Cardiac septum (tissue), 1 donor: Measurements from ENCODE around the gene MRPL50. TPM values are rescaled to one million over a fixed set of nuclear protein-coding genes. Genes with fewer than 3 reads are reported as not detected.

ENCODE experiments used
- DNase-seq: peaks from one replicate; pipeline ENCODE4 v3.0.0-alpha.2; 2020; ENCODE audit warnings: low spot score
- intact Hi-C: fragments of 100-400 bp; cut with DNase I; formaldehyde crosslinking; loops from one replicate; pipeline ENCODE4 v1.14.0; 2022
- long read RNA-seq: library from polyadenylated mRNA; unstranded; transcript quantifications from one replicate; pipeline ENCODE4 v2.0.0, GENCODE V29; 2021
- total RNA-seq: library from RNA; stranded (reverse); fragmentation: NEBNext Ultra II Directional; extraction: Animal tissue kit (Norgen Biotek cat#: 25700); gene quantifications from one replicate; pipeline ENCODE4 v1.2.1, GENCODE V29; 2021
- donor health status: DM: no; HTN: no; CAD: no.

The MRPL50 gene
- 14.1 TPM for total RNA-seq
- long read RNA-seq, transcript MRPL50-201 (2 exons, 3,332 nt) = major isoform, 46 of 49 reads
- long read RNA-seq, partial matches to known transcripts = 2 of 49 reads
- long read RNA-seq, other reads (novel, unspliced or antisense) = 1 of 49 reads

DNA sequence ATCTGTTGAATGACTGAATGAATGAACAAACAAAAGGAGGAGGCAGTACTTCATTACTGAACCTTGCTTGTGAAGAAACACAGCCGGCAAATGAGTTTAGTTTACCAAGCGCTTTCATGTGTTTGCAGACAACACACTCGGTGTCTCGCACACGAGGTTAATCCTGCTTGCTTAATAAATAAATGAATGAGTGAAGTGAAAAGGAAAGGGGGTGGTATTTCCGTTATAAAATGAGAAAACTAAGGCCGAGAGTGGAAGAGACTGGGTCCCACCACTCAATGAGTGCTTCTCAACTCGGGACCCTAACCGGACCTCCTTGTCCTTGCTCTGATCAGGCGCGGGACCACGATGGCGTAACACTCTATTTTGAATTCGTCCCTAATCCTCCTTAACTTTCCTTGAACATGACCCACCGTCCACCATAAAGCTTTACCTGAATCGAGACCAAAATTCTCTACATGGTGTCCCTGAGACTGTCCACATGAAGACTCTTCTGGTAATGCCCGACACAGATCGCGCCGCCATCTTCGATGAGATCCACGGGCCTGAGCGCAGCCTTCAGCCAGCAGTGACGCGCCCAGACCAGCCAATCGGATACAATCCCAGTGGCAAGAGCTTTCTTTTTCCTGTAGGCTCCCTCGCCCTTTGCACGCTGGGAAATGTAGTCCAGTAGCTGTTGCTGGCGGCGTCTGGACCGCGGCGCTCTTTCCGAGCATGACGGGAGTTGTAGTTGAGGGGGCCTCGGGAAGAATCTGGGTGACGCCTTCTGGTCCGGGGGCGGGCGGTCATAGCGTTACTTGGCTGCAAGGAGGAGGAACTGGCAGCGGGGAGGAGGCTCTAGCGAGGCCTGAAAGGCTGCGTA, at the start of gene MRPL50, which contains the start of gene ZNF189:
TSS of gene MRPL50 (minus strand) at position 551 of the 862 bp plus-strand sequence. CDS start at position 525, 26 bp downstream.
TSS of gene ZNF189 (plus strand) at position 784 of the 862 bp plus-strand sequence. CDS start 306 bp downstream, outside the sequence.
- intact Hi-C loops = loop anchor here (5.0 kb wide), 1 partner anchor 134 kb away; the partner anchor contains the start of gene RNF20

DNA sequence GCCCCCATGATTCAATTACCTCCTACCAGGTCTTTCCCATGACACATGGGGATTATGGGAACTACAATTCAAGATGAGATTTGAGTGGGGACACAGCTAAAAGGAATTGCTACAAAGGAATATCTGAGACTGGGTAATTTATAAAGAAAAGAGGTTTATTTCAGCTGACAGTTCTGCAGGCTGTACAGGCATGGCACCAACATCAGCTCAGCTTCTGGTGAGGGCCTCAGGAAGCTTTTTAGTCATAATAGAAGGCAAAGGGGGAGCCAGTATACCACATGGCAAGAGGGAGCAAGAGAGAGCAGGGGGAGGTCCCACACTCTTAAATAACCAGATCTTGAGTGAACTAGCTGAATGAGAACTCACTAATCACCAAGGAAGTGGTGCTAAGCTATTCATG, 48.3 kb upstream of the MRPL50 start:
- intact Hi-C loops = no loop called here
- no peak for DNase-seq

More for the DNA sequence above, at the start of gene MRPL50, which contains the start of gene ZNF189:
- peak; percentile 99 for DNase-seq

DNA sequence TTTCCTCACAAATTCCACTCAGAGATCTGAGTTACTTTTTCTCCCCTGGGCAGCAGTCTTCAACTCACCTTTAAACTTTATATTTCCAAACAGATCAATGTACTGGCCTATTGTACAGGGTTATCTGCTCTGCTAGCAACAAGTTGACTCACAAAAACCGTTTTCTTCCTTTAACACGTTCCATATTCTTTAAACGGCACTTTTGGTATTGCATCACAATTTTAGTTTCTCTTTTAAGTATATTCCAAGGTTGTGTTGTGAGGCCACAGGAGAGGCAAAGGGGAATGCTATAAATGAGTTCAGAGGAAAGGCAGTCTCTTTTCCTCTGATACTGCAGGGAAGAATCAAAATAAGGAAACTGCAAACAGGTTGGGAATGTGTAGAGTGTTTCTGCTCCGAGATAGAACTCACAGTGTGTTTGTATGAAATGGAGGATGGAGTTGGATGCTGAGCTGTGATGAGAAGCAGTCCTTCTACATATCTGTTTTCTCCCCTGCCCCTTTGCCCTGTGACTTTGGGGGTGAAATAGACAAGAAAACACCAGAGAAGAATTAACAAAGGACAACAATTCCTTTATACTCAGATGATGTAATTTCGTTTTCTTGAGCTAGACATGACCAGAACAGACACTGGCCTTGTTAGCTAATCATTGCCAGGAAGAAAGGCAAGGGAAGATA, 47.1 kb upstream of the MRPL50 start:
- DNase-seq = no peak
- intact Hi-C loops = no loop called here

DNA sequence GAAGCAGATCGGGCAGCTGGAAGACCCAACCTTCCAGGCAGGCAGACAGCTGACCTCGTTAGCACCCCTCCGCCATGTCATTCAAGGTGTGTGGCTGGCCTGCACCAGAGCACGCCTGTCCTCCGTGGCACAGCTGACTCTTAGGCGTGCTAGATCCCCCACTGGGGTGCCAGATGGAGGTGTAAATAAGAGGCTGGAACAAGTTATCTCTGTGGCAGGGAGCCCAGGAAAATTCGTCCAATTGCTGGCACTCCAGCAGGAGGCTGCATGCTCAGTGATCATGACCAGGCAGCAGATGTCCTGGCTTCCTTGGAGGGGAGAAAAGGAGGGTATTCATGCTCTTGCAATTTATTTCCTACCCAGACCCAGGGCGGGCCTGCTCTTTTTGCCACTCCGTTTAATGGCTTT, 45.0 kb upstream of the MRPL50 start:
- intact Hi-C loops = no loop called here
- DNase-seq = peak; percentile 77

DNA sequence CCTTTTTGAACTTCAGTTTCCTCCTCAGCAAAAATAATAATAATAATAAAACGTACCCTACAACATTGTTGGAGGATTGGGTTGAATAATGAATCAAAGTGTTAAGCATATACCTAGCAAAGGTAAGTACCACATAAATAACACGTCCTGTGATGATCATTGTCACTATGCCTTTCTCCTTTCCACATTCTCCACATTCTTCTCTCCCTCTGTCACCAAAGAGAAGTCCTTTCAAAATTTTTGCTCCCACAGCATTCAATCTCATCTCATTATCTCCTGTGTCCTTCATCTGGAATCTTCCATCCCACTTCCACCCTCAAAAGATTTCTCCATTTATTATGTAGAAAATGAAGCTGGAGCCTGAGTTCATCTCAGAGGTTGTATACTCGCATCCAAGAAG, 44.3 kb upstream of the MRPL50 start:
- intact Hi-C loops = no loop called here
- DNase-seq = no peak

DNA sequence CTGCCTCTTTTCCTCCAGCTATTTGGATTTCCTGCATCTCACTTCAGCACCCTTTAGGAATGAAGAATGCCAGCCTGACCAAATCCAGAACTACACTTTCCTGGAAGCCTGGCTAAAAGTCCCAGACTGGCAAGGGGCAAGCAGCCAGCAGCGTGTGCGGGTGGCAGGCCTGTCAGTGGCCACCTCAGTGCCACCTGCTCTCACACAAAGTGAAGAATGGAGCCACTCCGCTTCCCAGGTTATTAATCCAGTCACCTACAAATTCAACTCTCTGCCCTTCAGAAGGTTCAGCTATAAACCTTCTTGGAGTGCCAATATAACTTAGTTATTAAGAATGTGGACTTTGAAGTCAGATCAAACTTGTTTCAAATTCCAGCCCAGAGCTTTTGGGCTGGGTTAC, 43.9 kb upstream of the MRPL50 start:
- intact Hi-C loops = no loop called here
- DNase-seq = no peak

DNA sequence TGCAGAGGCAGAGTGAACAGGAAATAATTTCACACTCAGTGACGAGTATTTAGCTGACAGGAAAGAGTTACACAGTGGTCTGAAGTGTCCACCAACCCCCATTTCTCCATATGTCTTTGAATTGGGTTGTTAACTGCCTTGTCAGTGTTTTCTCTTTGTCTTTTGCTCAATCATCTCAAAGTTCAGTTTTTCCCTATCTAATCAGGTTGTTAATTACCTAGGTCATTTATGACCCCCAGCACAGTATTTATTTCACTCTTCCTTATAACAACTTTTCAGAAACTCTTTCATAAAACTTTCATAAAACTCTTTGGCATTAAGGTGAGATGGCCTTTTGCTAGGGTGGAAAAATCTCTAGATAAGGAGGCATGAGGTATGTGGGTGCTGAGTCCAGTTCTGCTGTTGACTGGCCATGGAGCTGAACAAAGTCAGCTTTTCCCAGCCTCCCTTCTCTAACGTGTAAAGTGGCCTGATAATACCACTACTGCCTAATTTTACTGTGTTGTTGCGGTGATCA, 42.4 kb upstream of the MRPL50 start:
- DNase-seq = no peak
- intact Hi-C loops = no loop called here

DNA sequence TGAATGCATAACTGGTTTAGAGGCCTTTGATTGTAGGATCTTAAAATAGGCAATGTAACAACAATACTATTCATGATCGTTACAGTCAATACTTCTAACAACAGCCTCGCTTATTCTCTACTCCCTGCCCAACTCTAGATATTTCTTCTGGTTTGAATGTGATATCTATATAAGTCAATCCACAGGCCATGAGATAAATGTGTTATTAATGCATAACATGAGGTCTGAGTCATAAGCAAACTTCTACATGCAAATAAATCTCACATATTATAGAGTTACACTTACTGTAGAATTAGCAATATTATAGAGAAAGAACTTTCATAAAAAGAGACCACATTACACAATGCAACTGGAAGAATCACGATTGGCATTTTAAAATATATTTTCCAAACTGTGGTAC, 40.1 kb upstream of the MRPL50 start:
- intact Hi-C loops = no loop called here
- no peak for DNase-seq

DNA sequence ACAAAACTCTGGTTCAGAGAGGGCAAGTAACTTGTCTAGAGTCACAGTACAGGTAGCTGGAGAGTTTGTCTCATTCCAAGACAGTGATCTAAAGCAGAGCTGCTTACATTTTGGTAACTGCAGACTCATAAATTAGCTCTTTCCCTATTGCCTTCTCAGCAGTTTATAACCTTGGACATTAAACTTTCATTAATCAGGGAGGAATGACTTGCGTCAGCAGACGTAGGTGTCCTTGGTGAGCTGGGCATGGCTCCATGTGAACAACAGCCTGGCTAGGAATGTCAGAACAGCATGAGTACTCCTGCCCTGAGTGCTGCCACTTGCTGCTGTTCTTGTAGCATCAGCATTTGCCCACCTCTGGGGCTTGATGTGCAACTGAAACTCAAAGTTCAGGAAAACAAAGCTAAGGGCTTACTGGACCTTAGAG, 39.4 kb upstream of the MRPL50 start:
- intact Hi-C loops = no loop called here
- no peak for DNase-seq

DNA sequence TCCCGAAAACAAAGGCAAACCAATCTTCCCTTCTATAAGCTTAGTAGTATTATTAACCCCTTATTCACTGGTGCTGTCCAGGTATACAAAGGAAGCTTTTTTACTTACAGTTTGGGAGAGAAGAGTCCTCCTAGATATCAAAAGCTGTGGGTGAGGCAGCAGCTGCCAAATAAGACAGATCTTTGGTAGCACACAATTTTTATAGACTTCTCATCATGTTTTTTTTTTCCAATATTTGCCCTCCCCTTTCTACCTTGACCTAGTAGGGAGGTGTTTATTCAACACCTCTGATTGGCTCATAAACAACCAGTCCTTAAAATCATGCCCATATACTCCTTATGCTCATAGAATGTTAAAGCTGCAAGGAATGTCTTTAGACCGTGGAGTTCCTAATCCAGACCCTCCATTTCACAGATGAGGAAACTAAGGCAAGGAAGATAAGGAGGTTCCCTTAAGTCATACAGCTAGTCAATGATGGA, 37.2 kb upstream of the MRPL50 start, which contains the start of gene ALDOB:
TSS of gene ALDOB (minus strand) at position 174 of the 479 bp plus-strand sequence. CDS start 4,887 bp downstream, outside the sequence.
- intact Hi-C loops = no loop called here
- no peak for DNase-seq

DNA sequence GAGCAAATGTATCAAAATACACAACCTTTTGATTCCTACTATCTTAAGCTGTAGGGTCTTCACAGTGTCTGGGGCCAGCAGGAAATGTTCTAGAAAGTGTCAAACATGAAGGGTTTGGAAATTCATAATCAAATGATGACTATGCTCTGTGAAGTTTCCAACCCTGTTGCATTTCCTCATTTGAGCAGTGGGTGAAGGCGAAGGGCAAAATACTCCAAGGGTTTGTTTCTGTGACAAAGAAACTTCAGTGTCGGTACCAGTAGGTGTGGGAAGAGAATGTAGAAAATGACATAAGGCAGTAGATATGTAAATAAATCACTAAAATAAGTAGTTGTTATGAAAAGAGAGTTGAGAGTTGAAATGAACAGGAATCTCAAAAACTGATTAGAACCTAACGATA, 36.6 kb upstream of the MRPL50 start:
- intact Hi-C loops = no loop called here
- DNase-seq = no peak

DNA sequence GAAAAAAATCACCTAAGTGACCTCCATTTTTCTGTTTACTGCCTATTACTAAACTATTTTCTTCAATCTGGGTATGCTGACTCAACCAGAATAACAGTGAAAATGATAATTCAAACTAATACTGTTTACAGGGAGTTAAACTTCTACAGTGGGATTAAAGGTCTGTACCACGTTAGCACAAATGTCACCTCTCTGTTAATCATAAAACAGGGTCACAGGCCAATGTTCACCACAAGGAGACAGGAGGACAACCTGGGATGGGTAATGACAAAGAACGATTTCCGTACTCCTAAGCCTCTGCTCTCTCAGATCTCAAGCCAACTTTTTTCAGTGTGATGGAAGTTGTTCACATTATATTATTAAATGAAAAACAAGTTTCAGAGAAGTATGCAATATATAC, 34.8 kb upstream of the MRPL50 start:
- intact Hi-C loops = no loop called here
- no peak for DNase-seq

DNA sequence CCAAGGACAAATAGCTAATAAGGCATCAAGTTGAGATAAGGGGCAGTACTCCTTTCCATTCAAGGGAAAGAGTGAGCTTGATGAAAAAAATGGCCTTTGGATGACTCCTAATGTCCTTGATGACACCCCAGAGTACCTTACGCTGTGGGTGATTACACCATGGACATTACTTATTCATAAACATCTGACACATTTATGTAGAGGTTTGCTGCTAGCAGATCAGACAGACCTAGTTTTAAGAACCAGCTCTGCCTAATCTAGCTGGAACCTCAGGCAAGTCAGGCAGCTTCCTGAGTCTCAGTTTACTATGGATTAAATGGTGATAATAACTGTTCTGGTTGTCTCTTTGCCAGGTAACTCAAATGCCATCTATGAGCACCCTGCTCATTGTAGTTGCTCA, 34.3 kb upstream of the MRPL50 start:
- DNase-seq = no peak
- intact Hi-C loops = no loop called here

DNA sequence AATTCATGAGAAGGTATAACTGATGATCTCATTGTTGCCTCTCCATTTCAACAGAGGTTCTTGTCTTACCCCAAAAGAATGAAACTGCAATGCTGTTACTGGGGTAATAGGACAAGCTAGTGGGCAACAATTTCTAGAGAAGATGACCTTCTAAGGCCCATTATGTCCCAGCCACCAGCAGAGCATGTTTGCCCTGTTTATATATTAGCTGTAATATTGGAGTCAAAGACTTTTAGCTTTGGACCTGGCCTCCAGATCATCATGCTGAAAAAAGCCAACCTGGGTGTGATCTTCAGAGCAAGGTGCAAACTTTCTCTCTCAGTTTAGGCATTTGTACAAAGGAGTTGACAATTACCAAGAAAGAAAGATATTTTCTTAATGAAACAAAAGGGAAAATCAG, 33.8 kb upstream of the MRPL50 start:
- DNase-seq = no peak
- intact Hi-C loops = no loop called here

DNA sequence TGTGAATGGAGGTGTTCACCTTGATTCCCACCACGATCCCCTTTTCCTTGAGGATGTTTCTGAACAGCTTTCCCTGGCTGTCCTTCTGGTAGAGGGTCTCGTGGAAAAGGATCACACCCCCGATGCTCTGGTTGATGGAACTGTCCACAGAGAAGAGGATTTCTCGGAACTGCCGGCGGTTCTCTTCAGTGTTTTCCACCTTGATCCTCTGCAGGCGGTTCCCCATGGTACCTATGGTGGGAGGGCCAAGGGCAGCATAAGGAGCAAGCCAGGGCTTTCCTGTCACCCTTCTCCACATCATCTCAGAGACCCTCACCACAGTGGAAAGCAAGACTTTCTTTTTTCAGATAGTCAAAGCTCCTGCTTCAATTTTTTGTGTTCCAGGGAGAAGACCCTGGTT, 31.3 kb upstream of the MRPL50 start:
- intact Hi-C loops = no loop called here

DNA sequence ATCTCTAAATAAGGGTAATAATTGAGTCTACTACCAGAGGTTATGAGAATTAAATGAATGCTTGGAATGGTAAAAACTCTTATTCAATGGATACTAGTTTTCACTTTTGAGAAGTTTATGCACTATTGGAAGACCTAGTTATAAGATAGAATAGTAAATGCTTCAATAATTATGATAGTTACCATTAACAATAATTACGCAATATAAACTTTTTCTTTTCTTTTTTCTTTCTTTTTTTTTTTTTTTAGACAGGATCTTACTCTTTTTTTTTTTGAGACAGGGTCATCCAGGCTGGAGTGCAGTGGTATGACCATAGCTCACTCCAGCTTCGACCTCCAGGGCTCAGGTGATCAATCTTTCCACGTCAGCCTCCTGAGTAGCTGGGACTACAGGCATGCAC, 30.5 kb upstream of the MRPL50 start:
- intact Hi-C loops = no loop called here
- DNase-seq = no peak

More for the DNA sequence above, 31.3 kb upstream of the MRPL50 start:
- DNase-seq = no peak

DNA sequence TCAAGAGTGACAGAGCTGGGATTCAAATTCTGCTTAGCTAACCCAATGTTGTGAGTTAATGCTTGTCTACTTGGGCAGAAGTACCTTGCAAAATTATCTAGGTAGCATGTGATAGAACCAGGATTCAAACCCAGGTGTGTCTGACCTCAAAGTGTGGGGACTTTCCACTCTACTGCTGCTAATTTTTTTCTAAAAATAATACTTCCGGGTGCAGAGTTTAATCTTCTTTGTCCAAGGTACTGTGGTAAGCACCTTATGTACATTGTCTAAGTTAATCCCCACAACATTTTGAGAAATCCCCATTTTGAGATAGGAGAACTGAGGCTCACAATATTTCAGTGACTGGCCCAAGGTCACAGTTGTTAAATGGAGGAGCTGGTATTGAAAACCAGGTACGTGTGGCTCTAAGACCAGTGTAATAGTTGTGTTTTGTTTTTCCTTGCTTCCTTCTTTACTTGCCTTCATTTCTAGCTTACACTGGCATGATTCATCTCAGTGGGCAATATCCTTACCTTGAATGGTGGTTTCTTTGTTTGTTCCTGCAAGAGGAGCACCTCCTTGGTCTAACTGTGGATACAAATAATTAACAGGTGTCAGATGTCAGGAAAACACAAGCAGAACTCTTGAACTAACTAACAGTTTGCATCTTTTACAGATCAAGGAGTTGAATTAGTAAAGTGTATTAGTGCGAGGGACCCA, 29.7 kb upstream of the MRPL50 start:
- intact Hi-C loops = no loop called here
- no peak for DNase-seq

DNA sequence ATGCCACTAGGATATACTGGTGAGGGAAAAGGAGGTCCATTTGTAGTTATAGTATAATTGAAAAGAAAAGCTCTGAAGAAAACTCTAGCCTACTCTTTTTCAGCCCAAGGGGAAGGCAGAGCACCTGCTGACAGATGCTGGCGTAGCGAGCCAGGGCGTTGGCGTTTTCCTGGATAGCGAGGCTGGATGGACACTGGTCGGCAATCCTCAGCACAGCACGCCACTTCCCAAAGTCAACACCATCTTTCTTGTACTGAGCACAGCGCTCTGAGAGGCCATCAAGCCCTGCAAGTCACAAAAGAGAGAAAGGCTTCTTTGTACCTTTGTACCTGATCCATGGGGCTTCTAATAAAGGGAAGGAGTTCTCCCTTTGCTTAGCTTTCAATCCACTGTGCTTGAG, 28.9 kb upstream of the MRPL50 start:
- no peak for DNase-seq
- intact Hi-C loops = no loop called here

DNA sequence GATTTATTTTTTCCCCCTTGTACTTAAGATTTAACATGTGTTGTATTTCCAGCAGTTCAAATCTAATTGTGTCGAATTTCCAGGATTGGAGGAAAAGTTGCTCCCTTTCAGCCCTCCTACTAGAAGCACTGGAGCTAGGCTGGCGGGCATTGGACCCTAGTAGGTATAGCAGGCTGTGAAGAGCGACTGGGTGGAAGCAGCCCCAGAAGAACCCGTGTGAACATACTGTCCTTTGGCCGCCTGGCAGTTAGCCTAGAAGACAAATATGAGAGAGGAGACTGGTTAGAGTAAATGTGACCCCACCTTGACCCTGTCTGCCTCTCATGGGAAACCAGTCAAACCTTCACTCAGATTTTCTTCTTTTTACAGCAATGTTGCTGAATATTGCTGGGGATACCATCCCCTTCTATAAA, 23.2 kb upstream of the MRPL50 start:
- intact Hi-C loops = no loop called here
- DNase-seq = no peak
